Nephron progenitor cell (in vitro differentiated cells): ENCODE results near the gene LDLRAD3.

Source experiments
- DNase-seq: peaks from one replicate; pipeline ENCODE4 v3.0.0; 2021
- H3K27ac Mint-ChIP-seq: 2 replicates; pipeline ENCODE4 v1.8.0; 2021; ENCODE audit warnings: mild to moderate bottlenecking, moderate library complexity, mixed read lengths
- H3K27me3 Mint-ChIP-seq: 2 replicates; pipeline ENCODE4 v1.8.0; 2021; ENCODE audit warnings: mild to moderate bottlenecking, low read depth, mixed read lengths; ENCODE audit not compliant: poor library complexity
- H3K36me3 Mint-ChIP-seq: 2 replicates; pipeline ENCODE4 v1.8.0; 2021; ENCODE audit warnings: low read depth, mixed read lengths
- H3K4me1 Mint-ChIP-seq: 2 replicates; pipeline ENCODE4 v1.8.0; 2021; ENCODE audit warnings: mixed read lengths
- H3K4me3 Mint-ChIP-seq: 2 replicates; pipeline ENCODE4 v1.8.0; 2021; ENCODE audit warnings: mild to moderate bottlenecking, moderate library complexity, mixed read lengths
- H3K9me3 Mint-ChIP-seq: 2 replicates; pipeline ENCODE4 v1.8.0; 2021; ENCODE audit warnings: mild to moderate bottlenecking, moderate library complexity, mixed read lengths
- TF ChIP-seq, protein P1 (sequence below): fragments of 200-600 bp; sonication (generic); IDR thresholded peaks from 2 replicates; pipeline ENCODE4 v1.5.0; 2021; ENCODE audit warnings: antibody characterized with exemption

The LDLRAD3 gene

DNA sequence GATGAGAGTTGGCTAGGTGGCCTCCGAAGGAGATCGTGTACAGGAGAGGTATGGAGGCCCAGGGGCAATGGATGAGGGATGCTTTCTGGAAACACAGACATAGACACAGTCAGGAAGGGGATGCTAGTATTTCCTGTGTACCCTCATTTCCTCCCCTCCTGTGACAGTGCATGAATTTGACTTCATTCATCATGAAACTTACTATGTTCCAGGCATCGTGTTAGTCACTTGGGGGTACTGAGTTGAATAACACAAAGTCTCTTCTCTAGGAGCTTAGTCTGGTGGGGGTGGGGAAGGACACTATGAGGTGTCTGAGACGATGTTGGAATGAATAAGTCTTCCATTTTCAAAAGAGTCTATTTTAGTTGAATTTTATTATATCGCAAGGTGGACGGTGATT lies 32.6 kb downstream of the LDLRAD3 start:
- peak overlapping the region; percentile 18 for H3K27ac Mint-ChIP-seq
- H3K4me1 Mint-ChIP-seq: peaks cover 63% of the 10 kb centered on the region
- H3K9me3 Mint-ChIP-seq: peaks cover 55% of the 10 kb centered on the region
- peaks cover 57% of the 10 kb centered on the region for H3K36me3 Mint-ChIP-seq
- TF ChIP-seq, protein P1, sequence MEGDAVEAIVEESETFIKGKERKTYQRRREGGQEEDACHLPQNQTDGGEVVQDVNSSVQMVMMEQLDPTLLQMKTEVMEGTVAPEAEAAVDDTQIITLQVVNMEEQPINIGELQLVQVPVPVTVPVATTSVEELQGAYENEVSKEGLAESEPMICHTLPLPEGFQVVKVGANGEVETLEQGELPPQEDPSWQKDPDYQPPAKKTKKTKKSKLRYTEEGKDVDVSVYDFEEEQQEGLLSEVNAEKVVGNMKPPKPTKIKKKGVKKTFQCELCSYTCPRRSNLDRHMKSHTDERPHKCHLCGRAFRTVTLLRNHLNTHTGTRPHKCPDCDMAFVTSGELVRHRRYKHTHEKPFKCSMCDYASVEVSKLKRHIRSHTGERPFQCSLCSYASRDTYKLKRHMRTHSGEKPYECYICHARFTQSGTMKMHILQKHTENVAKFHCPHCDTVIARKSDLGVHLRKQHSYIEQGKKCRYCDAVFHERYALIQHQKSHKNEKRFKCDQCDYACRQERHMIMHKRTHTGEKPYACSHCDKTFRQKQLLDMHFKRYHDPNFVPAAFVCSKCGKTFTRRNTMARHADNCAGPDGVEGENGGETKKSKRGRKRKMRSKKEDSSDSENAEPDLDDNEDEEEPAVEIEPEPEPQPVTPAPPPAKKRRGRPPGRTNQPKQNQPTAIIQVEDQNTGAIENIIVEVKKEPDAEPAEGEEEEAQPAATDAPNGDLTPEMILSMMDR: no peak
- H3K4me3 Mint-ChIP-seq: no peak overlapping the region
- no peak for DNase-seq
- H3K27me3 Mint-ChIP-seq: peaks cover 6% of the 10 kb centered on the region

GRCh38 chr11:35978183-35978582 lies 34.3 kb downstream of the LDLRAD3 start:
- Mint-ChIP-seq H3K9me3 (peaks cover 42% of the 10 kb centered on the region), H3K27ac (peak overlapping the region; percentile 98), H3K36me3 (peaks cover 43% of the 10 kb centered on the region), H3K4me1 (peaks cover 68% of the 10 kb centered on the region), H3K4me3 (peak overlapping the region; percentile 48), H3K27me3 (peaks cover 6% of the 10 kb centered on the region)
- TF ChIP-seq, protein P1: no peak
- peak; percentile 44 for DNase-seq

GRCh38 chr11:35978891-35979290 lies 35.0 kb downstream of the LDLRAD3 start:
- Mint-ChIP-seq H3K27me3 (peaks cover 6% of the 10 kb centered on the region), H3K36me3 (peaks cover 38% of the 10 kb centered on the region), H3K27ac (peak overlapping the region; percentile 77), H3K9me3 (peaks cover 36% of the 10 kb centered on the region), H3K4me3 (peak overlapping the region; percentile 43), H3K4me1 (peaks cover 70% of the 10 kb centered on the region)
- TF ChIP-seq, protein P1: no peak
- DNase-seq: no peak

- Mint-ChIP-seq H3K4me3 (no peak overlapping the region), H3K36me3 (peaks cover 34% of the 10 kb centered on the region), H3K4me1 (peaks cover 71% of the 10 kb centered on the region), H3K27me3 (peaks cover 5% of the 10 kb centered on the region), H3K27ac (no peak overlapping the region), H3K9me3 (peaks cover 34% of the 10 kb centered on the region)
- TF ChIP-seq, protein P1: no peak
- DNase-seq: no peak
Measured at GRCh38 chr11:35980686-35981390, 37.0 kb downstream of the LDLRAD3 start.

DNA sequence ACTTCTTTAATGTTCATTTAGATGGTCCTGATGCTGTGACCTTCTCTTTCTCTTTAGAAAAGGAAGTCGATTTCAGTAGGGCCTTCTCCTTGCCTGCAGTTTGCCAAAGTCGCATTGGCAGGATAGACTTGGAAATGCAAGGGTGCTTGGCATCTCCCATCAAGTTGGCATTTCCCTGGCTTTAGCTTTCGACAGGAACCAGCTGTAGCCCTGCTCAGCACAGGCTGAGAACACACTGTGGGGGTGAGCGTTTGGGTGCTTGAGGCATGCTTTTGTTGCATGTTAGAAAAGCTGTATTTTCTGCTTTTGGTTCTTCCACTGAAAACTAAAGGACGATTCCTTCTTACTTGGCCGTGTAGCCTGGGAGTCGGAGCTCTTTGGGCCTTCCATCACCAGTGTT lies 37.7 kb downstream of the LDLRAD3 start:
- no peak for DNase-seq
- Mint-ChIP-seq H3K4me1 (peaks cover 64% of the 10 kb centered on the region), H3K27ac (no peak overlapping the region)

More for the DNA sequence above, 37.7 kb downstream of the LDLRAD3 start:
- no peak overlapping the region for H3K4me3 Mint-ChIP-seq
- peaks cover 34% of the 10 kb centered on the region for H3K9me3 Mint-ChIP-seq
- TF ChIP-seq, protein P1: no peak
- H3K27me3 Mint-ChIP-seq: peaks cover 3% of the 10 kb centered on the region
- peaks cover 34% of the 10 kb centered on the region for H3K36me3 Mint-ChIP-seq
